Neural cell (in vitro differentiated cells): ENCODE data around the gene GTPBP4. TPM values are rescaled to one million over a fixed set of nuclear protein-coding genes. Genes with fewer than 3 reads are reported as not detected.

Source experiments
- H2AFZ ChIP-seq: fragments of 200-600, 300-800 bp; sonication (generic), shearing (Covaris generic); 2 replicates; pipeline ENCODE4 v1.6.0; 2014; ENCODE audit warnings: low read depth, mild to moderate bottlenecking, antibody characterized with exemption, low read length, moderate library complexity
- H3F3A ChIP-seq: fragments of 200-600 bp; shearing (Covaris generic); 2 replicates; pipeline ENCODE4 v1.6.1; 2016; ENCODE audit warnings: mild to moderate bottlenecking, moderate library complexity, mixed read lengths, antibody characterized with exemption, low read length; ENCODE audit not compliant: insufficient read depth, poor library complexity, severe bottlenecking
- H3K27ac ChIP-seq: fragments of 200-600, 300-800 bp; sonication (generic), shearing (Covaris generic); 2 replicates; pipeline ENCODE4 v1.5.1; 2014; ENCODE audit warnings: mild to moderate bottlenecking, low read length, moderate library complexity
- H3K27me3 ChIP-seq: fragments of 300-800, 200-600 bp; sonication (generic), shearing (Covaris generic); 2 replicates; pipeline ENCODE4 v1.6.0; 2014; ENCODE audit warnings: mild to moderate bottlenecking, low read depth, low read length, moderate library complexity; ENCODE audit not compliant: insufficient read depth
- H3K36me3 ChIP-seq: fragments of 300-800, 200-600 bp; sonication (generic), shearing (Covaris generic); 2 replicates; pipeline ENCODE4 v1.5.1; 2014; ENCODE audit warnings: mild to moderate bottlenecking, antibody characterized with exemption, low read length, moderate library complexity; ENCODE audit not compliant: insufficient read depth
- H3K4me2 ChIP-seq: fragments of 300-800, 200-600 bp; sonication (generic), shearing (Covaris generic); 2 replicates; pipeline ENCODE4 v1.6.0; 2014; ENCODE audit warnings: mild to moderate bottlenecking, low read length
- H3K4me3 ChIP-seq: fragments of 300-800, 200-600 bp; sonication (generic), shearing (Covaris generic); 2 replicates; pipeline ENCODE4 v1.5.1; 2014; ENCODE audit warnings: mild to moderate bottlenecking, low read length, moderate library complexity
- H3K79me2 ChIP-seq: fragments of 200-600 bp; shearing (Covaris generic); replicated peaks from 2 replicates; pipeline ENCODE4 v1.6.0; 2014; ENCODE audit warnings: mild to moderate bottlenecking, low read length, moderate library complexity; ENCODE audit not compliant: insufficient read depth
- H3K9ac ChIP-seq: fragments of 300-800, 200-600 bp; sonication (generic), shearing (Covaris generic); 2 replicates; pipeline ENCODE4 v1.6.1; 2016; ENCODE audit warnings: mild to moderate bottlenecking, low read length, mixed read lengths
- H3K9me2 ChIP-seq: fragments of 200-600 bp; shearing (Covaris generic); 2 replicates; pipeline ENCODE4 v1.6.1; 2016; ENCODE audit warnings: mild to moderate bottlenecking, low read length, mixed read lengths; ENCODE audit not compliant: insufficient read depth
- H3K9me3 ChIP-seq: fragments of 200-600, 300-800 bp; sonication (generic), shearing (Covaris generic); 2 replicates; pipeline ENCODE4 v1.6.1; 2016; ENCODE audit warnings: mild to moderate bottlenecking, mixed run types, low read length, moderate library complexity, mixed read lengths
- H4K20me1 ChIP-seq: fragments of 200-600 bp; shearing (Covaris generic); 2 replicates; pipeline ENCODE4 v1.6.1; 2016; ENCODE audit warnings: mild to moderate bottlenecking, mixed run types; ENCODE audit not compliant: insufficient read depth
- CTCF ChIP-seq: fragments of 450-650 bp; IDR thresholded peaks from 2 replicates; pipeline ENCODE4 v1.5.1; 2014; ENCODE audit warnings: antibody characterized with exemption, mild to moderate bottlenecking, moderate library complexity; ENCODE audit not compliant: poor library complexity, severe bottlenecking
- EP300 ChIP-seq: fragments of 450-650 bp; conservative IDR thresholded peaks from 2 replicates; pipeline ENCODE4 v1.6.1; 2014; ENCODE audit warnings: antibody characterized with exemption, mild to moderate bottlenecking, moderate library complexity; ENCODE audit not compliant: poor library complexity, severe bottlenecking
- EZH2 ChIP-seq: fragments of 200-600, 300-800 bp; shearing (Covaris generic), sonication (generic); IDR thresholded peaks from 2 replicates; pipeline ENCODE4 v1.6.1; 2014; ENCODE audit warnings: antibody characterized with exemption, low read length, borderline replicate concordance, mild to moderate bottlenecking; ENCODE audit not compliant: insufficient read depth, poor library complexity, severe bottlenecking
- MXI1 ChIP-seq: fragments of 450-650 bp; conservative IDR thresholded peaks from 2 replicates; pipeline ENCODE4 v1.6.1; 2014; ENCODE audit warnings: antibody characterized with exemption, mild to moderate bottlenecking; ENCODE audit not compliant: poor library complexity, severe bottlenecking
- POLR2AphosphoS5 ChIP-seq: IDR thresholded peaks from 2 replicates; pipeline ENCODE4 v1.6.1; 2012
- RAD21 ChIP-seq: fragments of 450-650 bp; conservative IDR thresholded peaks from 2 replicates; pipeline ENCODE4 v1.6.1; 2014; ENCODE audit warnings: antibody characterized with exemption, mild to moderate bottlenecking, moderate library complexity
- REST ChIP-seq: IDR thresholded peaks from 2 replicates; pipeline ENCODE4 v1.6.1; 2012; ENCODE audit warnings: borderline replicate concordance
- SMC3 ChIP-seq: fragments of 450-650 bp; conservative IDR thresholded peaks from 2 replicates; pipeline ENCODE4 v1.6.1; 2014; ENCODE audit warnings: antibody characterized with exemption, mild to moderate bottlenecking, moderate library complexity; ENCODE audit not compliant: poor library complexity
- TAF1 ChIP-seq: IDR thresholded peaks from 2 replicates; pipeline ENCODE4 v1.6.1; 2012; ENCODE audit warnings: low read depth
- polyA plus RNA-seq: library from polyadenylated mRNA; depleted of rRNA; stranded (reverse); fragments of >200 nt; gene quantifications from 2 replicates; pipeline ENCODE4 v1.2.3, GENCODE V29; 2014

GTPBP4 gene
- polyA plus RNA-seq, 1 donor from 2014 or later, result 32.7 TPM

- H3K4me3 ChIP-seq, result peak overlapping the region; percentile 96
- H3K79me2 ChIP-seq, result peaks cover 70% of the 10 kb centered on the region
- H3K4me2 ChIP-seq, result peak overlapping the region; percentile 71
- H3K36me3 ChIP-seq, result no peaks in the 10 kb centered on the region
- H3K9ac ChIP-seq, result no peak overlapping the region
- H2AFZ ChIP-seq, result no peak overlapping the region
- H4K20me1 ChIP-seq, result no peaks in the 10 kb centered on the region
- no peak for TF ChIP-seq EP300
- no peak for TF ChIP-seq REST
- no peak for TF ChIP-seq MXI1
- TF ChIP-seq RAD21, result no peak
- TF ChIP-seq SMC3, result no peak
- TF ChIP-seq CTCF, result no peak
- no peak for TF ChIP-seq TAF1
- TF ChIP-seq POLR2AphosphoS5, result no peak
- no peak for TF ChIP-seq EZH2
- H3K9me2 ChIP-seq, result no peaks in the 10 kb centered on the region
- H3K27me3 ChIP-seq, result no peaks in the 10 kb centered on the region
- H3K9me3 ChIP-seq, result no peaks in the 10 kb centered on the region
- no peak overlapping the region for H3K27ac ChIP-seq
- peaks cover 5% of the 10 kb centered on the region for H3F3A ChIP-seq
Observed at GRCh38 chr10:1058017-1058416, 69.8 kb downstream of the GTPBP4 start.

GRCh38 chr10:1059902-1060301, 71.7 kb downstream of the GTPBP4 start:
- H3K36me3 ChIP-seq, result no peaks in the 10 kb centered on the region
- TF ChIP-seq CTCF (no peak), RAD21 (no peak), POLR2AphosphoS5 (no peak), MXI1 (no peak)
- no peaks in the 10 kb centered on the region for H3K9me3 ChIP-seq
- no peak overlapping the region for H3K4me3 ChIP-seq
- H3K9ac ChIP-seq, result no peak overlapping the region
- H3K27me3 ChIP-seq, result no peaks in the 10 kb centered on the region
- H3K79me2 ChIP-seq, result peaks cover 51% of the 10 kb centered on the region
- no peak overlapping the region for H3K4me2 ChIP-seq
- no peaks in the 10 kb centered on the region for H3K9me2 ChIP-seq
- no peaks in the 10 kb centered on the region for H4K20me1 ChIP-seq
- no peak overlapping the region for H2AFZ ChIP-seq
- no peak overlapping the region for H3K27ac ChIP-seq
- peaks cover 5% of the 10 kb centered on the region for H3F3A ChIP-seq
